ENCODE data around the gene EXOC6B.

GRCh38 chr2:72367530-72368225 is 458.2 kb downstream of the EXOC6B start:
- TF ChIP-seq EZH2 (IDR thresholded peaks at IDR 0.05) (no peak), POLR2AphosphoS5 (IDR thresholded peaks at IDR 0.05; ENCODE audit: borderline replicate concordance, low read depth, low read length) (no peak), FOXP2 (optimal IDR thresholded peaks at IDR 0.05; ENCODE audit: control extremely low read depth, extremely low read length, insufficient read depth) (no peak)

Data from SK-N-MC (cell line).